GM19468 (cell line): ENCODE data around the gene SF1.

Source experiments
- ATAC-seq: cut with Tn5 transposase; IDR thresholded peaks from one replicate; pipeline ENCODE4 v1.9.1; 2021; ENCODE audit warnings: mild to moderate bottlenecking, moderate library complexity, moderate number of reproducible peaks; ENCODE audit not compliant: unreplicated experiment; ENCODE audit errors: extremely low read depth

SF1 gene

DNA sequence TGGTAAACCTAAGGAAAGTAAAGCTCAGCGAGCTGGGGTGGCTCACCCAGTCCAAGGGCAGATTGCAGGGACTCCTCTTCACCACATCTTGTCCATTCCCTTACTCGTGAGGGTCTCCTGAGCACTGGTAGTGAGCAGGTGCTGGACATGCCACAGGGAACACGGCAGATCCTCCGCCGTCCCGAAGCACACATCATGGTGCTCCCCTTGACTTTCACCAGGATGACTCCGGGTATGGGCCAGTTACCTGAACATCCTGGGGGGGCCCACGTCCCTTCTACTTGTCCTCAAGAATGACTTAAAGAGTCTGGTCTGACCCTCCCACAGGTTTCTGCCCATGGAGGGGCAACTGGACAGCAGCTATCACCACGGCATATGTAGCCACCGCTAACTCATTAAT lies 8.0 kb upstream of the SF1 start:
- ATAC-seq = no peak

DNA sequence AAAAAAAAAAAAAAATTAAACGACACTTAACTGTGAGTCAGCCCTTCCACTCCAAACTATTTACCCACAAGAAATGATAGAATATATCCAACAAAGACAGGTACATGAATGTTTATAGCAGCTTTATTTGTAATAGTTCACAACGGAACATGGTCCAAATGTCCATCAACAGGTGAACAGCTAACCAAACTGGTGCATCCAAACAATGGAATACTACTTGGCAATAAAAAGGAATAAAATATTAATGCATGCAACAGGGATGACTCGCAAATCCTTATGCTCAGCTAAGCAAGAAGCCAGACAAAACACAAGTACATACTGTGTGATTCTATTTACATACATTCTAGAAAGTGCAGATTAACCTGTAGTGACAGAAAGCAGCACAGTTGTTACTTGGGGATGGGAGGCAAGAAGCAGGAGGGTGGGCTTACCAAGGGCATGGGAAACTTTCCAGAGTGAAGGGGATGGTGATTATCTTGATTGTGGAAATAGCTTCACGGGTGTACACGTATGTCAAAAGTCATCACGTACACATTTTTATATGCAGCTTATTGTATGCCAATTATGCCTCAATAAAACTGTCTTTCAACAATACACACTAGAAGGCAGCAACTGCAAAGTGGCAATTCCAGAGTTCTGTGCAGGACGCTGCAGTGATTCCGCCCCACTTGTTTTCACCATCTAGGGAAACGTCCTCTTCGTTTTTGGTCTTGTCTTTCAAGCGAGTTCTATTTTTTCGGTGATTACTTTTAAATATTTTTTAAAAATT lies 6.7 kb upstream of the SF1 start:
- ATAC-seq = no peak

DNA sequence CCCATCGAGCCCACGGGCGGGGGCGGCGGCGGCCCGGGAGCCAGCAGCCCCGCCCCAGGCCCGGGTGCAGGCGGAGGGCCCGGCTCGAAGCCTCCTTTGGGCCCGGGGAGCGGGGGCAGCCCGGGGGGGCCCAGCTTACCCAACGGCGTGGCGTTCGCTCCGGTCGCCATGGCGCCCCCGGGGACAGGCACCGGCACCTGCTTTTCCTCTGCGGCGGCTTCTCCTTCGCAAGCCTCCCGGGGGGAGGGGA lies 194 bp downstream of the SF1 start:
- ATAC-seq = no peak

DNA sequence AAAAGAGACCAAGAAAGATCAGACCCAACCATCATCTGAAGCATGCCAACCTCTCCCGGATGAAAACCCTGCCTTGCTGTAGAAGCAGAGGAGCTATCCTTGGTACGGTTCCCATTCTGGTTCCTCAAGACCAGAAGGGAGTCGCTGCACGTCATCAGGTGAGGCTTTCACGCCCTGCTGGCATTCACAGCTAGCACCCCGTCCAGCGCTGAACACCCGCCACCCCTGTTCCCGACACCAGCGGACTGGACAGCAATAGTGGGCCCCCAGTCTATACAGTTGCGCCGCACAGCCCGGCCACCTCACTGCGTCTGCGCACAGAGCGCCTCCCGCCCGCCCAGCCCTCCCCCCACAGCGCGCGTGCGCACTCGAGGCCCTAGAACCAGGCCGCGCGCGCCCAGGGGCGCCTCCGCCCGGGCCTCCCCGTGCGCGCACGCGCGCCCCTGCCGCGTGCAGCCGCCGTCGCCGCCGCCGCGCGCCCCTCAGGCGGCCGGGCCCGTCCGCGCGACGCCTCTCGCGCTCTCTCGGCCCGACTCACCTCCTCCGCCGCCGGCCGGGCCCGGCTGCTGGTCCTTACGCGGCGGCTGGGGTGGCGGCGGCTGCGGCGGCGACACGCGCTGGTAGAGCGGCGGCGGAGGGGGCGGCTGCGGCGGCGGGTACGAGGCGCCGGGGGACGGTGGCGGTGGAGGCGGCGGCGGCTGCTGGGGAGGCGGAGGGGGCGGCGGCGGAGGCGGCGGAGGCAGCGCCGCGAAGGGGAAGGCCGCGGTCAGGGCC lies 706 bp downstream of the SF1 start:
- peak; percentile 1 for ATAC-seq

DNA sequence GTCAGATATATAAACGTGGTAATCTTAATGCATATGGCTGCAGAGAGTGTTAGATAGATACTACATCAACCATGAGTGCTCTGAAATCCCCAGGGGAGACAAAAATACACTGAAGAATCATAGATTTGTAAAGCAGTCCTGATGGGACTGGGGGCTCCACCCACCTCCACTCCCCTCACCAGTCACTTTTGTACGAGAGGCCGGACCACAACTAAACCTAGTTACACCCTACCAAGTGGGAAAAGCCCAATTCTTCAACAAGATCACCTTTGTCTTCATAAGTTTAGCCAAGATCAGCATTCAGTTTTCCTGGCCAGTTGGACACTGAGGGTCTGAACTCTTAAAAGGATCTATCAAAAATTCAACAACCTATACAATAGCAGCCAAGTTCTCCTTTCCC lies 1.5 kb downstream of the SF1 start:
- no peak for ATAC-seq

DNA sequence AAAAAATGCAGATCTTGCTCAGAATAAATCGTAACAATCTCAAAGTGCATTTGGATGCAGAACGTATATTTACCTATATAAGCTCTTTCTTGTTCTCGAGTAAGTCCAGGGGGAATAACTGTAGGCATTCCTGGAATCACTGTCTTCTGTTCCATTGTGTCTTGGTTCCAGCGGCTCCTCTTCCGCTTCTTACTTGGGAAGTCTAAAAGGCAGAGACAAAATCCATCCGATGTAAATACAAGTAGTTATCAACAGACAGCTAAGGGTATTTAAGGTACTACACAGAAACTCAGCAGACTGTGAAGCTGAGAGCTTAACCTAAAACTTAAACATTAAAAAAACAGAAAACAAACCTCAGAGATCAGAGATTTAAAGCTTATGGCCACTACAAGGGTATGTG lies 1.9 kb downstream of the SF1 start:
- no peak for ATAC-seq

DNA sequence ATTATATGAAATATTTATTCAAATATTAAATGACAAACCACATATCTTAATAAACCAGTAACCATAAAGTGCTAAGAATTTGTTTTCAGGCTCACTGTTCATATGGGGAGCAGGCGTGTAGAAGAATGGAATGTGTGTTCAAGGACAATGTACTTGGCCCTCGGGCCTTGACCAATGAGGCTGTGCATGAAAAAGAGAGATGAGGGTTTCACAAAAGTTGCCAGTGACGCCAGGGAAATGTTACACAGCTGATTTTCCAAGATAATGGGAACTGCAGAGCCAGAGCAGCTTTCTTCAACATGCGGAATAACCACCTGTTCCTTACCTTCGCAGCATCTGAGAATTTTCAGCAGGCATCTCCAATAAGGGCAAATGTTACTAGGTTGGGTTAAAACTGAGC lies 4.2 kb downstream of the SF1 start:
- ATAC-seq = no peak

DNA sequence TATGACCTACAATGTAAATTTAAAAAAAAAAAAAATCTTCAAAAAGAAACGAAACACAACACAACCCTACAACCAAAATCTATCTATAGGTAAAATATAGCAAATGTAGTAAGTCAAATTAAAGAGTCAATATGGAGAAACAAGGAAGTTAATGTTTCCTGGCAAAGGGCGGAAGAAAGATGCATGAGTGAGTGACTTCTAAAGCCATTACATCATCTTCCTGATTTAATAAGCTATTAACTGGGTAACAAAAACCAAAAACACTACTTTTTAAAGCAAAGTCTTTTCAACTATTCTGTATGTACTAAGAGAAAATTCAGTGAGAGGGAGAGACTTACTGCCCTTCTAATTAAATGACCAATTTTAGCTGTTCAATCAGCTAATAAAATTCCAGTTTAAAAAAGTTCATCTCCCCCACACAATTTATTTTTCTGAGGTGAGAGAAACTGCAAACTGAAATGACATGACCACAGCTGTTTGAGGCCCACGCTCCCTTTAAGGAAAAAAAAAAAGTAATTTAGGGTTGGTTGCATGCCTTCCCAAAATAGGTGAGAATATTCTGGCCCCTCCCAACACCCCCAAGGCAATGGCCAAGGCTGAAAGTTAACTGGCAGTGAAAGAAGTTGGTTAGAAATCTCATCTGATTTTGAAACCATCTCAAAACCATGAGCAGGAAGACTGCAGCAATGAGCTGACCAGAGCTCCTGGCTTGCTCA lies 5.9 kb downstream of the SF1 start:
- ATAC-seq = no peak

DNA sequence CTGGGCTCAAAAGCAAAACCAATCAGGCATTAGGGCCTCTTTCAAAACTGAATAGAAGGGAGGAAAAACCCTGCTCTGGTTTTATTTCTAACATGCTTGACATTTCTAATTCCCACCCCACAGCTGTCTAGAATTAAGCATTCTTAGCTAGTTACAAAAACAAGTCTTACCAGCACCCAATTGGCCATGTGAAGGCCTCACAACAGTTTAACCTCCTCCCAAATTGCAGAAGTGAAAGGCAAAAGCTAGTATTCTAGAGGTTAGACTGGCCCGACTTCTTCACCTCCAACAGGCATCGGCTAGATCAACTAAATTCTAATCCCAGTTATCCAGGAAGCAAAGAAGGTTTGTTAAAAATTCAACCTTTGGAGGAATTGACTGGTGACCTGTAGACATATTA lies 6.5 kb downstream of the SF1 start:
- ATAC-seq = no peak

DNA sequence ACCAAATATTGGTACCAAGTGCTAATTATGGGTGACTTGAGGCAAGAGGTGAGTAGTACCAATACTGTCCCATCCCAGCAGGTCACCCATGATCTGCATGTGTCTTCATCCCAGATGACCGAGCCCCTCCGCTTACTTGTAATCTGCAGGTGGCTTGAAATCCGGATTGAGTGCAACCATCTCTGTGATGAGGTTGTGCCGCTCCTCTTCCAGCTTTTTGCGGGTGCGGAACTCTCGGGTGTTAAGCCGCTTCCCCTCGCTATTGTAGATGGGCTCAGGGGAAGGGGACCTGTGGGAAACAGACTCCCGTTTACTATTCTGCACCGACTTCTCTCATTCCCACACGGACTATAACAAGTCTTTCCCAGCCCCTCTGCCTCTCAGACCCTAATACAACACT lies 8.2 kb downstream of the SF1 start:
- ATAC-seq = no peak

DNA sequence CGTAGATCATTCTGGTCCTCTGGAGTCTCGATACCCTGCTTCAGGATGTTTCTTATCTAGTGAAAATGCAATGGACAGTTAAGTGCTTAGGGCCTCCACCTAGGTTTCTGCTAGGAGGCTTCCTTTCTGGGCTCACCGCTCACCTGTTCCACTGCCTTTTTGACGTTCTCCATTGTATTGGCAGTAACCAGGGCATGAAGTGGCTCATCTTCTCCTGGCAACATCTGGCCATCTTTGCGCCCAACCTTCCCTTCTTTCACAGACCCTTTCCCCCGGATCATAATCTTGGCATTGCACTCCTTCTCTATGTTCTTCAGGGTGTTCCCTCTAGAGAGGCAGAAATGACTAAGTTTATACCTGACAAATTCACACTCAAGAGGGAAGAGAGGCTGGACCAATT lies 9.1 kb downstream of the SF1 start:
- ATAC-seq = no peak

DNA sequence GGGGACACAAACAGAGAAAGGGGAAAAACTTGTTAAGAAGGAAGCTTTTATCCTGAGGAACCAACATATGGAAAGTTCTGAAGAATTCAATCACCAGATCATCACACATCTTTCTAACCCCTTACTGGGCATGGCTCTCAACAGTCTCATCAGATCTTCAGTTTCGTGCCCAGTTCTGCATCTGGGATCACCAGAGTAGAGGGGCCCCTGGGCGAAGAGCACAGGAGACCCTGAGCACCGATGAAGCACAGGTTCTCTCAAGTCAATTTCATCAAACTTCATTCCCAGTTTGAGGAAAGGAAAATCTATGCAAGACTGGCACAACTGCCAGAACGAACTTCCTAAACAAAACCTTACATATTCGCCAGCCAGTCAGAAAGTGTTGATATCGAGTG lies 10.0 kb downstream of the SF1 start:
- no peak for ATAC-seq

DNA sequence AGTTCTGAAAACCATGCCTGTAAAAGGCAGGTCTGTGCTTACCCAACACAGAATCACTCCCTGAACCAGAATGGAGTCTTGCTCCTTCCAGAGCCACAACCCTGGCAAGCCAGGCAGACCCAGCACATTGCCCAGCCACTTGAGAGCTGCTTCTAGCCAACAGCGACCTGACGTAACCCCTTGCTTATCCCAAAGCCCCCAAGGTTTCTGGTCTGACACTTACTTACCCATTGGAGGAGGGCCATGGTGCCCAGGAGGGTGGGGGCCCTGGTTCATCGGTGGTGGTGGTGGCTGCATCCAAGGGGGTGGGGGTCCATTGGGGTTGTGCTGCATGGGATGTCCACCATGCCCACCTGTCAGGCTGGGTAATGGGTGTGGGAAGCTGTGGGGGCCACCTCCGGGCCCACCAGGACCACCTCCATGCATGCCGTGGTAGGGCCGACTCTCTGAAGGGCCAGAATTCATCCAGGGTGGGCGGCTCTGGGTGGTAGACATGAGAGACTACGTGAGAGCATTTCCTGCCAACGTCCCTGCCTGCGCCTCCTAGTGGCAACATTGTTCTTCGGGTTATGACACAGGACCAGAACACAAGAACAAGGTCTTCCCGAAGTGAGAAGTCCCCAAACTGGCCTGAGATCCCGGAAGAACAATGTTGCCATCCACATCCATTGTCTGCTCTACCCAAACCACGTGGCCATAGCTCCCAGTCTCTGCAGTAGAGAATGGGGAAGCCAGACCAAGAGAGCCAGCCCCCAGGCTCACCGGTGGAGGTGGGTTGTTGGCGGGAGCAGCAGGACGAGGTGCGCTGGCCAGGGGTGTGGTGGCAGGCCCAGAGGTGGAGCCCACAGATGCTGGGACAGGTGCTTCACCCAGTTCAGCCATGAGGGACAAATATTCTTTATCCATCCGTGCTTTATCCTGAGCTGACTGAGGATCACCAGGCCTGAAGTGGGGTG lies 10.7 kb downstream of the SF1 start:
- no peak for ATAC-seq

DNA sequence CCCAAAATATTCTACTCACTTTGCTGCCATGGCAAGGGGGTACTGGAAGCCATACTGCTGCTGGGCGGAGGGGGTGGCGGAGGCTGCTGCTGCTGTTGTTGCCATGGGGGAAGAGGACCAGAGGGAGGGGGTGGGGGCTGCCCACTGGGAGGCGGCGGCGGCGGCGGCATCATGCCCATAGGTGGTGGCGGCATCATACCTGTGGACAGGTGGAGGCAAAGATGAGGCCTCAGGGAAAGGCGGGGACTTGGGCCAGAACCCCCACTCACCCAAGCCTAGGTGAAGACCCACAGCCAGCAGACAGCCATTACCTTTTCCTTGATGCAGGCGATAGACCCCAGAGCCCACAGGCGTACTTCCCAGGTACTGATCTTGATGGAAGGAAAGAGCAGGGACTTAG lies 11.5 kb downstream of the SF1 start:
- ATAC-seq = no peak

DNA sequence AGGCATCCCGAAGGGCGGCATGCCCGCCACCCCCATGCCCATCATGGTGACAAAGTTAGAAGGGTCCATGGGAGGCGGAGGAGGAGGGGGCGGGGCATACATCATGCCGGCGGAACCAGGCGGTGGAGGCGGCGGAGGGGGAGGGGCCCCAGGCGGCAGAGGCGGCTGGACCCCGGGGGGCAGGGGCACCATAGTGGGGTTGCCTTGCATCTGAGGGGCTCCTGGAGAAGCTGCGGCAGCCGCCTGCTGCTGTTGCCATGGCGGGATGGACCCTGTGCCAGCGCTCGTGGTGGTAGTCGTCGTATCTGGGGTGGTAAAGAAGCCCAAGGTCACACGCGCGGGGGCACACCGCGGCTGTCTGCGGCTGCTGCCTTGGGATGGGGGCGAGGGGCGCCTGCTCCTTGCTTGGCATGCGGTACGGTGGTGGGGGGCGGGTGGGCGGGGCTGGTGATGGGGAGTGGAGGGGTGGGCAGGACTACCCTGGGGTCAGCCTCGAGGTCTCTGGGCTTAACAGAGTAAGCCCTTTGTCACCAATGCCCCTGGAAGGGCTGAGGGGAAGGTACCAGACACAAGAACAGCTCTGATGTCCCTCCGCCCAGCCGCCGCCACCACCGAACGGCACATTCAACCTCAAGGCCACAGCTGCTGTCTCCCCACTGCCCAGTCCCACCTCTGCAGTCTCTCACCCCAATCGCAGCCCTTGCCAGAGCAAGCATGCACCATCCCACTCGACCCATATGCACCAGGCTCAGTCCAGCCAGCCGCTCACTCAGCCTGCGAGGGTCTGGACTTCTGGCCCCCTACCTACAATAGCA lies 12.3 kb downstream of the SF1 start:
- ATAC-seq = no peak

DNA sequence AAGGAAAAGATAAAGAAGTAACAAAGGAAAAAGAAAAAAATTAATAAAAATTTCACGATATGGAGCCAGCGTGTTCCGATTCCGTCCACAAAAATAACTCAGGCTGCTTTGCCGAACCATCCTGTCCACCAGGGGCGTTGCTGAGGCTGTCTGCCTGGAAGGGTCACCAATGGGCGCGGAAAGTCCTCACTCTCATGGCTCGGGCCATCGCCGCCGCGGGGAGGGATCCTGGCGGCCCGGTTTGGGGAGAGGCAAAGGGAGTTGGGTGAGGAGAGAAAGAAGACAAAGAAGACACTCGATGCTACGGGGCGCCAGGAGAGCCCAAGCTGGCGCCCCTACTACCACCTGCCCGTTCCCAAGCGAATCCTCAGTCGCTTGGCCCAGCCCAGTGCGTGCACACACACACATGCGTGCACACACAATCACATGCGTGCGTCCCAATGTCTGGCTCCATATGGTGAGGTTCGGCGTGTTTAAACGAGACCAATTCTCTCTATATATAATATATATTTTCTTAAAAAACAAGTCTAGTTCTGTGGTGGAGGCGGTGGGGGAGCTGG lies 13.0 kb downstream of the SF1 start:
- no peak for ATAC-seq

DNA sequence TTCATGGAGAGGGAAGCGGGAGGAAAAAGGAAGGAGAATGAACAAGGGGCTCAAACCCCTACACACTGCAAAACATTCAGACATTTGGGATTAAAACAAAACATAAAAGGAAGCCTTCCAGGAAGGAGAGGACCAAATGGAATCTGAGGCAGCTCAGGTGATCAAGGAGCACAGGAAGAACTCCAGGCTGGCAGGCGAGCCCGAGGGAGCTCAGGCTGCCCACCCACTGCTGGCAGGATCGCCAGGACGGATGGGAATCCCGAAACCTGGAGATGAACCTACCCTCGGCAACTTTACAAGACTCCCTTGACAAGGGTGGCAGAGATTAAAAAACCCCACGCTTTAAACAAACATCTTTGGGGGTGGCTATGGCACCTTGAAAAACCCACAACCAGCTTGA lies 13.6 kb downstream of the SF1 start:
- ATAC-seq = no peak

DNA sequence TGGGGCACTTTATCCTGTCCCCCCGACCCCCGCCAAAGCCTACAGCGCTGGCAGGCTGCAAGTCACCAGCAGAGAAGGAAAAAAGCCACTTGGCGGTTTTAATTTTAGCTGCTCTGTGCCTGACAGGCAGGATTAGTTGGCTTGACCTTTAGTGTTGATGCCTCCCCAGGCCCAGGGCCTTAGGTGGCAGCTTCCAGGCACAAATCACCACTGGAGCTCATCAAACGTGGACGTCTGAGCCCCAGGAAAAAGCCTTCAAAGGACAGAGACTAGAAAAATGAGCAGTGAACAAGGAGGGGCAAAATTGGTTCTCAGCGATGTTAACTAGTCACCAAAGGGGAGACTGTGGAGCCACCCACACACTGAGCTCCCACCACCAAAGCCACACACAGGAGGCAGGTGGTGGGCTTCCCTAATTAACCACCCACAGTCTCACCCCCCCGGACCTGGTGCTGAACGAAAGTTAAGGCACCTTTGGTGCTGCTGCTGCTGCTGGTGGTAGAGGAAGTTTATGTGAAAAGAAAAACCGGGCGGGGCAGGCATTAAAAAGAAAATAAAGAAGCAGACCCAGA lies 14.2 kb downstream of the SF1 start:
- no peak for ATAC-seq

DNA sequence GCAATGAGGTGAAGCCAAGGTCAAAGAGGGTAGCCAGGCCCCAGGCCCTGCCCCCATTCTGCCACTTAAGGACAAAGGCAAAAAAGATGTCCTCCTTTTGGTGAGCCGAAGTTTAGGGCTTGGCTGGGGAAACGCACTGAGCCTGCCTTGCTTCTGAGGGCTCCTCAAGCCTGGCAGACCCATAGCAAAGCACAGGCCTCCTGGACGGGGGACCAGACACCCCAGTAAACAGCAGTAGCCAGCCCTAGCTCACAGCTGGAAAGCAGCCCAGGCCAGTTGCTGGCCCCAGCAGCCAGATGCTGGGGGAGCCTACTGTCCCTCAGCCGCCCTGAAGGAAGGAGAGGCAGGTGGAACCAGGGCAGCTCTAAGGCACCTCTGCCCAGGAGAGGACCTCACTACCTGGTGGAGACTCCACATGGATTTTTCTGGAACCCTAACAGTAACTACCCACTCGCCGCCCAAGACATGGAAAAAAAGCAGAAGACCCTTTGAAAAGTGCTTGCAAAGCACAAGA lies 14.8 kb downstream of the SF1 start:
- ATAC-seq = no peak
